Left ventricle myocardium inferior (tissue), 1 donor: Measurements from ENCODE around the gene SH2B2. TPM values are rescaled to one million over a fixed set of nuclear protein-coding genes. Genes with fewer than 3 reads are reported as not detected.

Source experiments
- DNase-seq: peaks from one replicate; pipeline ENCODE4 v3.0.0-alpha.2; 2020
- H3K27ac ChIP-seq: fragments of 200-600 bp; replicated peaks from 2 replicates; pipeline ENCODE4 v1.8.0; 2021
- H3K27me3 ChIP-seq: fragments of 200-600 bp; 2 replicates; pipeline ENCODE4 v1.8.0; 2021; ENCODE audit warnings: low read depth
- H3K36me3 ChIP-seq: fragments of 200-600 bp; 2 replicates; pipeline ENCODE4 v1.8.0; 2021
- H3K4me1 ChIP-seq: fragments of 200-600 bp; 2 replicates; pipeline ENCODE4 v1.8.0; 2021
- H3K4me3 ChIP-seq: fragments of 200-600 bp; 2 replicates; pipeline ENCODE4 v1.8.0; 2021; ENCODE audit warnings: mild to moderate bottlenecking, moderate library complexity
- H3K9me3 ChIP-seq: fragments of 200-600 bp; replicated peaks from 2 replicates; pipeline ENCODE4 v1.8.0; 2021
- intact Hi-C: fragments of 100-400 bp; cut with micrococcal nuclease; formaldehyde crosslinking; loops from one replicate; pipeline ENCODE4 v1.11.0; 2022
- total RNA-seq: library from RNA; stranded (reverse); fragmentation: NEBNext Ultra II Directional; extraction: Animal tissue kit (Norgen Biotek cat#: 25700); gene quantifications from one replicate; pipeline ENCODE4 v1.2.1, GENCODE V29; 2021
- TF ChIP-seq, protein P1 (sequence below): fragments of 200-600 bp; IDR thresholded peaks from 2 replicates; pipeline ENCODE4 v1.8.0; 2021; ENCODE audit warnings: antibody characterized with exemption, mild to moderate bottlenecking, borderline replicate concordance
- donor health status: DM: no; HTN: yes; CAD: no; lungs with severe emphysema.

SH2B2 gene
- total RNA-seq, 1 donor from 2014 or later, result 1.0 TPM

DNA sequence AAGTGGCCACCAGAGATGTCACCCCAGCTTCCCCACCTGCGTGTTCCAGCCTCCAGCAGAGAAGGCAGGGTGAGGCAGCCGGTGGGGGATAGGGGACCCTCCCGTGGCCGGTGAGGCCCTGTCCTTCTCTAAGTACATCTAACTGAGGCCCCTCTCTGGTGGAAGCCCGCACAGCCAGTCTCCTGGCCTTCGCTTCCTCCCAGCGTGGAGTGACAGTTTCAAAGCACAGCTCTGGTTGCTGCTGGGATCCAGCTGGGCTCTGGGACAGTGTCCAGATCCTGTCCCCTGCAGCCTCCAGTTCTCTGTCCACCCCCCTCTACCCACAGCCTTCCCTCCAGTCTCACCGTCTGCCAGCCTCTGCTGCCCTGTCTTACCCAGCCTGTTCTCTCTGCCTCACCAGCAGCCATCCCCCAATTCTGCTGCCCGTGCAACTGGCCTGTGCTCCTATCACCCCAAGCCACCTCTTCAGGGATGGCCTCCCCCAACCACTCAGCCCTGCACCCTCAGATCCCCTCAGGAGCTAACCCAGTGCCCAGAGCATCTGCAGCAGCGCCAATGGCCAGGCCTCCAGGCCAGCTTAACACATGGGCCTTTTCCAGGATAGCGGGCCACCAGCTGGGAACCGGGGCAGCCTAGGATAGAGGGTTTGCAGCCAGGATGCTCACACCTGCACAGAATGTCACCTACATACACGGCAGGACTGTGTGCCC, 16.3 kb upstream of the SH2B2 start:
- Histone ChIP-seq H3K4me1 (no peaks in the 10 kb centered on the region), H3K36me3 (peaks cover 3% of the 10 kb centered on the region), H3K4me3 (no peak overlapping the region), H3K27ac (no peak overlapping the region), H3K9me3 (no peaks in the 10 kb centered on the region), H3K27me3 (no peaks in the 10 kb centered on the region)
- TF ChIP-seq, protein P1, sequence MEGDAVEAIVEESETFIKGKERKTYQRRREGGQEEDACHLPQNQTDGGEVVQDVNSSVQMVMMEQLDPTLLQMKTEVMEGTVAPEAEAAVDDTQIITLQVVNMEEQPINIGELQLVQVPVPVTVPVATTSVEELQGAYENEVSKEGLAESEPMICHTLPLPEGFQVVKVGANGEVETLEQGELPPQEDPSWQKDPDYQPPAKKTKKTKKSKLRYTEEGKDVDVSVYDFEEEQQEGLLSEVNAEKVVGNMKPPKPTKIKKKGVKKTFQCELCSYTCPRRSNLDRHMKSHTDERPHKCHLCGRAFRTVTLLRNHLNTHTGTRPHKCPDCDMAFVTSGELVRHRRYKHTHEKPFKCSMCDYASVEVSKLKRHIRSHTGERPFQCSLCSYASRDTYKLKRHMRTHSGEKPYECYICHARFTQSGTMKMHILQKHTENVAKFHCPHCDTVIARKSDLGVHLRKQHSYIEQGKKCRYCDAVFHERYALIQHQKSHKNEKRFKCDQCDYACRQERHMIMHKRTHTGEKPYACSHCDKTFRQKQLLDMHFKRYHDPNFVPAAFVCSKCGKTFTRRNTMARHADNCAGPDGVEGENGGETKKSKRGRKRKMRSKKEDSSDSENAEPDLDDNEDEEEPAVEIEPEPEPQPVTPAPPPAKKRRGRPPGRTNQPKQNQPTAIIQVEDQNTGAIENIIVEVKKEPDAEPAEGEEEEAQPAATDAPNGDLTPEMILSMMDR, result no peak
- intact Hi-C loops, result loop anchor here (5.0 to 10.0 kb wide), 2 partner anchors 586 to 728 kb away; no protein-coding TSS in a partner anchor
- DNase-seq, result no peak

DNA sequence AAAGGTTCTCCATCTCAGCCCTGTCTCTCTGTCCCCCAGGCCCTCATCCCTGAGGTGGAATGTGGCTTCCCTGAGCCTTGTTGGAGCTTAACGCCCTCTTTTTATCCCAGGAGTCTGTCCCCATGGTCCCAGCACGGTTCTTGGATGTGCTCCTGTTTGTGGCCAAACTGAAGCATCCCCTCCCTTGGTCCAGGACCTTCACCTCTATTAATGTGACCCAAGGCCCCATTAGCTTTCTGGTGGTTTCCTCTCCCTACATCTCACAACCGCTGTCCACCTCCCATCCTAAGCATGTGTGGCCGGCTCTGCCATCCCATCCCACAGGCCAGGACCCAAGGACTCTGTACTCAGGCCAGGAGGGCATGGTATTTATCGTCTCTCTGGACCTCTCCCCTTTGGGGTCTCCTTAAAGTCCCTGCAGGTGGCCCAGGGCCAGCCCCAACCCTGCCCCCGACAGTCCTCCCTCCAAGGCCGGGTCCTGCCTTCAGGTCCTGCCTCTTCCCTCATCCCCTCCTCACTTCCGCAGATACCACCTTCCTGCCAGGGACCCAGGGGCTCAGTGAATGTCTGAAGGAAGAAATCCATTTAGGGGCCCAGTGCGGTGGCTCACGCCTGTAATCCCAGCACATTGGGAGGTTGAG, 15.4 kb upstream of the SH2B2 start:
- intact Hi-C loops, result loop anchor here (5.0 to 10.0 kb wide), 2 partner anchors 586 to 729 kb away; no protein-coding TSS in a partner anchor
- Histone ChIP-seq H3K4me1 (no peaks in the 10 kb centered on the region), H3K9me3 (no peaks in the 10 kb centered on the region), H3K27ac (no peak overlapping the region), H3K4me3 (no peak overlapping the region), H3K36me3 (peaks cover 3% of the 10 kb centered on the region), H3K27me3 (no peaks in the 10 kb centered on the region)
- TF ChIP-seq, protein P1, result no peak
- DNase-seq, result no peak

DNA sequence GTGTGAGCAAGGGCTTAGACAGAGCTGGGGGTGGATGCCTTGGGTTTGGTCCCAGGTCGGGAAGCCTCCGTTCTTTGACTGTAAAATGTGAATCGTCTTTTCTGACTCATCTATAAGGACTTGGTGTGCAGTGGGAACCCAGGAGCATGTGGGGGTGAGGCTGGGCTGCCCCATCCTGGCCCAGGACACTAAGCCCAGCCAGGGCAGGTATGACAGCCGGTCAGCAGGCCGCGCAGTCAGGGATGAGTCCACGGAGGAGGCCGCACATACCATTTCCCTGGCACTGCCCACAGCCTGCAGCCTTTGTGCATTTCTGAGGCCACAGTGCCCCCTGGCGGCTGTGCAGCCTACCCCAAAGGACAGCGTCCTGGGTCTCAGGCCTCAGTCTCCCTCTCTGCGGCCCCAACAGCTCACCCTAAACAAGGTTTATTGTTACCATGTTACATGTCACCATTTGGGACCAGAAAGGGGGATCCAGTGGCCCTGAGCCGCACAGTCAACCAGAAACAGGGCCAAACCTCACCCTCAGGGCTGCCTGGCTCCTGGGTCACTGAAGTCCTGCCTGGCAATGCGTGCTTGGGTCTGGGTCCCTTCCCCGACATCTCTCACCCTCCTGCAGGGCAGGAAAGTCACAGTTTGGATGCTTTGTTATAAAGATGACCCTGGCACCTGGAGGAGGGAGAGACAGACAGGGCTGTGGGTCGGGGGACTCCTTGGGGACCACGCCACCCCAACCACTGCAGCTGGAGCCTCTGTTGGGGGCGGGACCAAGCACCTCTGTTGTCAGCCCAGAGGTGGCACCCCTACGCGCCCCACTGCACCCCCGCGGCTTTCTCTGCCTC, 14.4 kb upstream of the SH2B2 start:
- DNase-seq, result peak; percentile 75
- Histone ChIP-seq H3K27ac (no peak overlapping the region), H3K36me3 (peaks cover 3% of the 10 kb centered on the region), H3K4me3 (no peak overlapping the region), H3K4me1 (no peaks in the 10 kb centered on the region), H3K27me3 (no peaks in the 10 kb centered on the region), H3K9me3 (no peaks in the 10 kb centered on the region)
- intact Hi-C loops, result loop anchor here (5.0 to 10.0 kb wide), 2 partner anchors 587 to 730 kb away; no protein-coding TSS in a partner anchor
- TF ChIP-seq, protein P1, result peak; percentile 90

DNA sequence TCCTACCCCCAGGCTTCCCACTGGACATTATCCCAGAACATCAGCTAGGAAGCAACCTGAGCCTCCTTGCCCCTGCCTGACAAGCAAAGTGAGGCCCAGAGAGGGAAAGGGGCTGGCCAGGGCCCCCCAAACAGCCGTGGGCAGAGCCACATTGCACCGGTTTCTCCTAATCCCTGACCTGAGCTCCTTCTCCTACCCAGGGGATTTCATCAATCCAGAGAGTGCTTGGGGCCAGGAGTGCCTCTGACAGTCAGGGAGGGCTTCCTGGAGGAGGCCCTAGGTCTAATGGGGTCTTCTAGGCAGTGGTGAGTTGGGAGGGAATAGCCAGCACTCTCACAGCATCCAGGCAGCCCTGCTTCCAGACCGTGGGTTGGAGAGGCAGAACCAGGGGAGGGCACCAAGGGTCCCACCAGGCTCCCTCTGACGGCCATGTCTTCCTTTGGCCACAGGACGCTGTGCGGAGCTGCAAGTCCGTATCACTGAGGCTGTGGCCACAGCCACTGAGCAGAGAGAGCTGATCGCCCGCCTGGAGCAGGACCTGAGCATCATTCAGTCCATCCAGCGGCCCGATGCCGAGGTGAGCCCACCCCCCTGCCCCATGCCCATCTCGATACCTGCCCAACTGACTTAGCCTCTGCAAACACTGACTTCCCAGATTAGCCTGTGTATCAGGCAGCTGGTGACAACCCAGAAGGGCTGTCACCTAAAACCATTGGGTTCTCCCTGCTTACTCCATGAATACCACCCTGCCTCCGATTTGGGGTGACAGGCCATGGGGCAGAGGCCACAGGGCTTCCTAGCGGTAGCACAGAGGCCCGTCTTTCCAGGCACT, 13.5 kb upstream of the SH2B2 start:
- no peaks in the 10 kb centered on the region for H3K9me3 ChIP-seq
- DNase-seq, result no peak
- no peaks in the 10 kb centered on the region for H3K27me3 ChIP-seq
- peaks cover 3% of the 10 kb centered on the region for H3K36me3 ChIP-seq
- no peaks in the 10 kb centered on the region for H3K4me1 ChIP-seq
- TF ChIP-seq, protein P1, result no peak
- no peak overlapping the region for H3K27ac ChIP-seq
- no peak overlapping the region for H3K4me3 ChIP-seq
- intact Hi-C loops, result loop anchor here (5.0 to 10.0 kb wide), 2 partner anchors 588 to 731 kb away; no protein-coding TSS in a partner anchor
